CD4-positive, alpha-beta T cell treated with Interleukin-2 at 100 ng/mL for 4 hours (primary cell): Measurements from ENCODE around the gene TNK1.

Source experiments
- DNase-seq: peaks from one replicate; pipeline ENCODE4 v3.0.0-alpha.2; 2020; ENCODE audit warnings: low spot score

TNK1 gene

DNA sequence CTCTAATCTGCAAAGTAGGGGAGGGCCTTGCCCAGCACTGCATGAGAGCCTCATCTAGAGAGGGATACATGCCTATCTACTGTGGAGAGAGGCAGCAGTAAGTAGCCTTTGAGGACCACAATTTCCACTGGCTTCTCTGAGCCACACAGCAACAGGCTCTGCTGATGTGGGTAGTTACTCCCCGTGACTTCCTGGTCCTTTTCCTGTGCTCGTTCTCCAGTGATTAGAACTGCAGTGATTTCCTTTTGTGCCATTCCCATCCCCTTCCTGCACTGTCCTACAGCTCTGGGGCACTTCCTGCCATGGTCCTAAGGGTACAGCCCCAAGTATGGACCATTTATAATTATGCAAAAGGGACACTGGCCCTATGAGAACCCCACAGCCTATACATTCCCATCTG lies 10.4 kb downstream of the TNK1 start:
- DNase-seq, result no peak

DNA sequence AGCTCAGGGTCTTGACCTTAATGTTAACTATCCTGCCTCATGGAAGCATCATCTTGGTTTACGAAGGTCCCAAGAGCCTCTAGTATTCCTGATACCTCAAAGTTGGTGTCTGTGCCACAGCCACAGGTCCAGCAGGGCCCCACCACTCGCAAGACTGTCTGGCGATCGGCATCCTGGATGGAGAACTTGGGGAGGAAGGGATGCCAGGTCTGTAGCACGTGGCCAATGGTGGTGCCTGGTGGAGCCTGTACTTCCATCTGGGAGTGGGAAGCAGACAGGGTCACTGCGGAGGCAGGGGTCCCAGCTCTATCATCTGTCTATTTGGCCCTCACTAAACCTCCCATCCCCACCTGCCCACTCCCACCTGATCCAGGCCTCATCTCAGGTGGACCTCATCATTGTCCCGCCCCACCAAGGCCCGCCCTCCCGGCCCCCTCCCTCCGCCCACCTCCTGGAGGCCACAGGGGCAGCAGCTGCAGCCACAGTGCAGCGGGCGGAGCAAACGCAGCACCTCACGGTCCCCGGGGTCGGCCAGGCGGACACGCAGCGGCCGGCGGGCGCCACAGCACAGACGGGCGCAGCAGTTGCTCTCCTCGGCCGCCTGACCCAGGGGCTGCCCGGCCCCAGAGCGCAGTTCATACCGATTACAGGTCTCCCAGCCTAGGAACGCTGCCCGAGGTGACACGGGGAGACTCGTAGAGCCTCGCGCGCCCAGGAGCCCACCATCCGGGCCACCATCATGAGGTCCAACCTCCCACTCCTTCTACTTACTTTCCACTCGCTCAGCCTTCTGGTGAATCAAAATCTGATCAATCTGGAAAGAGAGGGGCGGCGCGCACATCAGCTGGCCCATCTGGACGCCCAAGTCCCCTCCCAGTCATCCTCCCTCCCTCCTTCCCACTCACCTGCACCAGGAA lies 12.1 kb downstream of the TNK1 start:
- no peak for DNase-seq

DNA sequence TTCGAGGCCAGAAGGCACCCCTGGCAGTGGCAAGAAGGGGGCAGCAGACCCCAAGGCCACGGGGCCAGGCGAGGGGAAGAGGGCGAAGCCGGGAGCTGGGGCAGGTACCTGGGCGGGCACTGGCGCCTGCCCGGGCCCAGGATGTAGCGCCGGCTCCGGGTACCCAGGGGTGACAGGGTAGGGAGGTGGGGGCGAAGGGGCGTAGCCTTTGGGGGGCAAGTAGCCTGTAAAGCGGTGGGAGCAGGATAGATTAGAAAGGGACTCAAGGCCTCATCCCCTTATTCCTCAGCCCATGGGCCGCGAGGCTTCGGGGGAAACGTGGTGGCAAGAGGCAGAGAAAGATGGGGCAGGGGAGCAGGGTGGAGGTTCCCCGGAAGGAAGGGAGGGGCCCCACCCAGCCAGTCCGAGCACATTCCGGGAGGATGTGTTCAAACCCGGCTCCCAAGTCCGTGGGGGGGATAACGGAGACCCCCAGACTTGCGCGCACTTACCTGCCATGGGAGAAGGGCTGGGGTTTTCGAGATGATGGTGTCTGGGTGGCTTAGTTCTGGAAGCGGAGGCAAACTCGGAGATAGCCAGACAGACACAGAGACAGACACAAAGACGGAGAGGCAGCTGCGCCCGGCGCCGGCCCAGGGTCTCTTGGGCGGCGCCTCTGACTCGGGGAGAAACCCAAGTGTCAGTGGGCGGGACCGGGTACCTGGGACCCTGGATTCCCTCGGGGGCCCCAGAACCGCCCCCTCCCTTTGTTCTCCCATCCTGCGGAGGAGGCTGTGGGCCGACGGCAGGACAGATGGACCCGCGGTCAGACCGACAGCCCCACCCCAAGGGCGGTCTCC lies 12.9 kb downstream of the TNK1 start:
- peak; percentile 73 for DNase-seq

DNA sequence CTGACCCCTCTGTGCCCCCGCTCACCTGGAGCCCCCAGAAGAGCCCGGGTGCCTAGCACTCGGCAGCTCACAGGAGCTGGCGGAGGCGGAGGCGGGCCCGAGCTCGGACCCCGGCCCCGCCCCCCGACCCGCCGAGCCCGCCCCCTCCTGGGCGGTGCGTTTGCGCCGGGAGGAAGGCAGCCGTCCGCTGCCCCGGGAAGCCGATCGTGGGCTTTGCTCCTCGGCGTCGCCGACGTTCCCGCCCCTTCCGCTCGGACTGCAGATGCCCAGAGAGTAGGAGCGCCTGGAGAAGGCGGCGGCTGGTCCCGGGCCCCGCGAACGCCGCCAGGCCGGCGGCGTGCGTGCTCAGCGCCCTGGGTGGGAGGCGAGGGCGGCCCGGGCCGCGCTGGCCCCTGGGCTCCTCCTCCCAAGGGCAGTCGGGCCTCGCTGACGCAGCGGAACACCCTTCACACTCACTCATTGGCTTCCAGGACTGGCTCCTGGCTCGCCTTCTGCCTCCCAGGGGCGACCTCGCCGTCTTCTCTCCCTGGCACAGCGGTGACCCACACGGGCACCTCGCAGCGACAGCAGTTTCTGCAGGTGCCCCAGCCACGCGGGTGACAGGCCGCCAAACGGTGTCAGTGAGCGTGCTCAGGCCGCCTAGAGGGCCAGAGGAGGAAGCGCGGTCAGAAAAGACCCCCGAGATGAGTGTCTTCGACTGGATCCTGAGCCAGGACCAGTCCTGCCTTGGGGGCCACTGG lies 13.7 kb downstream of the TNK1 start, which contains the start of gene PLSCR3:
TSS of gene PLSCR3 (minus strand) at position 74 of the 740 bp plus-strand sequence. CDS start 415 bp downstream, outside the sequence.
- peak; percentile 77 for DNase-seq

DNA sequence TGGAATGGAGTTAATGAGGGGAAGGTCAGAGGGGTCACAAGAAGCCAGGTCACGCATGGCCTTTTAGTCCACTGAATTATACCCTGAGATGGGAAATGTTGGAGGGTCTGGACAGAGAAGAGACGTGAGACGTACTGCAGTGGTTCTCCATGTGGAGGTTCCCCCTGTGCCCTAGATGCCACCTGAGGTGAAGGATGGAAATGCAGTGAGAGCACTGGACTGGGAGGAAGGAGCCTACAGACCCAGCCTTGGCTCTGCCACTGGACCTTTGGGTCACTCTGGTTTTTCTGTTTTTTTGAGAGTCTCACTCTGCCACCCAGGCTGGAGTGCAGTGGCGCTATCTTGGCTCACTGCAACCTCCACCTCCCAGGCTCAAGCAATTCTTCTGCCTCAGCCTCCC lies 15.3 kb downstream of the TNK1 start:
- no peak for DNase-seq

DNA sequence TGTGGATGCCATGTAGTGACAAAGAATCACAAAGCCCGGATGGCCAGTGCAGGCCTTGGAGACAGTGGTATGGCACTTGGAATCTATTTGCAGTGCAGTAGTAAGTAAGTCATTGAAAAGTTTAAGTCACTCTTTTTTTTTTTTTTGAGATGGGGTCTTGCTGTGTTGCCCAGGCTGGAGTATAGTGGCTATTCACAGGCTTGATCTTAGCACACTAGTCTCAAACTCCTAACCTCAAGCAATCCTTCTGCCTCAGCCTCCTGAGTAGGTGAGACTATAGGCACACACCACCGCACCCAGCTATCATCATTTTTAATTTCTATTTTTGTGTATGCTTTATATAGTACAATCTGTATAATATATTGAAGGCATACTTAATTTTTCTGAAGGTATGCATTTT lies 17.7 kb downstream of the TNK1 start:
- no peak for DNase-seq

DNA sequence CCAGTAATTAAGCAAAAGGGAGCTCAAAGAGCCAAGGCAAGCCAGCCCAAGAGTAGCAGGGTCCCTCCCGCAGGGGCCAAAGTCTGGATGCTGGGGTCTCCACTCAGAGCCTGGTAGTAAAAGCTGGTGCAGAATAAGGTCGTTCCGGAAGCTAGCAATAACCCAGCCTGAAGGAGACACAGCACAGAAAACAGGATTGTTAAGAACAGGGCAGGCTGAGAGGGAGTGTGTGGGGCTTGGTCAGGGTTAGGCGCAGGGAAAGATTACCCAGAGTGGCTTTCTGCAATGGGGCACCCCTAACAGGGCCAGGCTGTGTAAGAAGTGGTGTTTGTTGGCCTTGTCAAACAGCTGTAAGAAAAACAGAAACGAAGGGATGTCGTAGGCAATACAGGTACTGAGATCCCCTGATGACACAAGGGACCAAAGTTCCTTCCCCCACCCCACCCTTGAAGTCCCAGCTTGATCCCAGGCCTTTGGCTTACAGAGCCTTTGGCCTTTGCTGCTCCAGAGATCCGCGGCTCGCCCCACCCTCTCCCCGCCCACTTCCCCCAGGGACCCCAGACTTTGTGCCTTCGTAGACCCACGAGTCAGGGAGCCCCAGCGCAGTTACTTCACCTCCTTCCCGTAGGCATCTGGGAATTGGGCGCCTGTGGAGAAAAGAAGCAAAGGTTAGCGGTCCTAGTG lies 22.3 kb downstream of the TNK1 start:
- no peak for DNase-seq

DNA sequence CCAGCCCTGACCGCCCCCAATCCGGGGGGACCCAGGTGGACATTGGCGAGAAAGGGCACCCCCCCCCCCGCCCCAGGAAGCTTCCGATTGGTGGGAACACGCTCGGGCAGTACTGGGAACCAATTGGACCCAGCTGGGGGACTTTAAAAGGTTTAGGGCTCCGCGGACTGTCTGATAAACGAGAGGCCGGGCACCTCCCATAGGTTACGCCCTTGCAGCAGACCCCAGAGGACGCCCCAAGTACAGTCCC lies 22.8 kb downstream of the TNK1 start:
- no peak for DNase-seq

DNA sequence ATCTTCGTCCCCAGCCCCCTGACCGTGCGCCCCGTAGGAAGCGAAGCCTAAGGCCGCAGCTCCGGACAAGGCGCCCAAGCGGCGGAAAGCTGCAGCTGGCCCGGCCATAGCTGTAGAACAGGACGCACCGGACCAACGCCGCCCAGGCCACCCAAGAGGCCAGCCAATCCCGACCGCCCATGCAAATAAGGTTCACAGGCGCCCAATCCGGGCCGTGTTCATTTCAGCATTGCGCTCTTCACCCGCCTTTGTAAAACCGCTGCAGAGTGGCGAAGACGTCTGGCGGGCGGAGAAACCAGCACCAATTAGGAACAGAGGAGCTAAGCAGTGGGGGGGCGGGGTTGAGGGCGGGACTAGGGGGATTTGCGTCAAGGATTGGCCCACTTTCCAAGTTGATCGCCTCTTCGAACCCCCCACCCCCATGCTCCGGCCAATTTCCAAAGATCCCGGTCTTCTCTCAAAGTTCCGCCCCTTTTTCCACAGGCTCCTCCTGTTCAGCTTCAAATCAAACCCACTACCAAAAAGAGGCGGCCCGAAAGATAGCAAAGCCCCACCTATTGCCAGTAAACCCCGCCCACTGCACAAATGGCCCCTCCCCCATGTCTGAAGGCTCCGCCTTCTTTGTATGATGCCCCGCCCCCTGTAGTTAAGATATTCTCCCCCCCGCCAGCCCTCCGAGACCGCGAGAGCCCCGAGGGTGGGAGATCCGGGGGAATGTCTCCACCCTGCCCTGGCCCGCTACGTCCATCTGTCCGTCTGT lies 23.3 kb downstream of the TNK1 start, which contains the start of gene TMEM256:
TSS of gene TMEM256 (minus strand) at position 121 of the 760 bp plus-strand sequence. CDS start at position 108, 13 bp downstream.
- peak; percentile 97 for DNase-seq

DNA sequence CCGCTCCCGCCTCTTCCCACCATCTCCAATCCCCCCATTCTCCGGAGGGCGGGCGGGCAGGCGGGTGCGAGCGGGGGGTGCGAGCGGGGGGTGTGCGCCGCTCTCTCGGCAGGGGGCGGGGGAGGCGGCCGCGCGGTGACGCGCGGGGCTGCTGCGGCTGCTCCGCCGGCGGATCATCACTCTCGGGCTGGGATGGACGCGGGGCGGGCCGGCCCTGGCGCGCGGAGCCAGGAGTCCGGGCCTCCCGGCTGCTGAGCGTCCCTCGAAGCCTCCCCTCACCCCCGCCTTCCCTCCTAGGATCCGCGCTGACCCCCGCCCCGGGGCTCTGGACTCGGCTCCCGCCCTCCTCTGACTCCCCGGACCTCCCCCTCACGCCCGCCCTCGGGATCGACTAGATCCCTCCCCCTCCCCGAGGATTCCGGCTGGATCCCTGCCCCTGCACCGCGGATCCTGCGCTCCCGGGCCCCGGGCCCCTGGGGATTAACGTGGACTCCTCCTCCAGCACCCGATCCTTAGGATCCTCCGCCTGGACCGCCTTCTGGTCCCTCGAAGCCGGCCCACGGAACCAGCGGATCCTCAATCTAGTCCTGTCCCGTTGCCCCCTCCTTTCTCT lies 24.0 kb downstream of the TNK1 start:
- DNase-seq, result peak; percentile 67

DNA sequence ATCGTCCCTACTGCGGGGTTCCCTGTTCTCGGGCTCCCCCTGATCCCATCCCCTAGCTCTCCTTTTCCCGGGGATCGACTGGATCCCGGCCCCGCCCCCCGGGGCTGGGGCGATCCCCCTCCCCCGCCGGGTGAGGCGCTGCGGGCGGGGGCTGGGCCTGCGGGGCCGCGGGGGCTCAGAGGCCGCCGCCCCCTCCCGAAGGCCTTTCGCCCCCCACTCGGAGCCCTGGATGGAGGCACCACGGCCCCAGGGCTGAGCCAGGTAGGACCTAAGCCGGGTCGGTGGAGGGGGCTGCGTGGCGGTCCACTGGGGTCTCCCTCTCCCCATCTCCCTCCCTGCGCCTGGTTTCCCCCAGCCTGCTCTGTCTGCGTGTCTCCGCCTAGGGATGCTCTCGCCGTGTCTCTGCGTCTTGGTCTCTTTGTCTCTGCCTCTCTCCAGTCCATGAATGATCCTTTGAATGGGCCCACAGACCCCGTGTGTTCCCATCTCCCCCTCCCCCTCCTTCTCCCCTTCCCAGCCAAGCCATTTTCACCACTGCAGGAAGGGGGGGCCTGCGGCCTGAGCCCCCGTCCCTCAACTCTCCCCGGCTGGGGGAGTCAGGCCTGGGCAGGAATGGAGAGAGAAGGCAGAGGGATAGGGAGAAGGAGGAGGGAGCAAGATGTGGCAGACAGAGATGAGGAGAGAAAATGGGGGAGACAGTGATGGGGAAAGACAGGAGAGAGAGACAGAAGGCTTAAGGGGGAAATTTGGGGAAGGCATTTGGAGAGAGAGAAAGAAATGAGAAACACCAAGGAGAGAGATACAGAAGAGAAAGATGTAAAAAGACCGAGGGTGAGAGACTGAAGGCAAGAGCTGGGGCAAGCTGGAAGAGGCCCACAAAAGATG lies 24.7 kb downstream of the TNK1 start:
- no peak for DNase-seq

DNA sequence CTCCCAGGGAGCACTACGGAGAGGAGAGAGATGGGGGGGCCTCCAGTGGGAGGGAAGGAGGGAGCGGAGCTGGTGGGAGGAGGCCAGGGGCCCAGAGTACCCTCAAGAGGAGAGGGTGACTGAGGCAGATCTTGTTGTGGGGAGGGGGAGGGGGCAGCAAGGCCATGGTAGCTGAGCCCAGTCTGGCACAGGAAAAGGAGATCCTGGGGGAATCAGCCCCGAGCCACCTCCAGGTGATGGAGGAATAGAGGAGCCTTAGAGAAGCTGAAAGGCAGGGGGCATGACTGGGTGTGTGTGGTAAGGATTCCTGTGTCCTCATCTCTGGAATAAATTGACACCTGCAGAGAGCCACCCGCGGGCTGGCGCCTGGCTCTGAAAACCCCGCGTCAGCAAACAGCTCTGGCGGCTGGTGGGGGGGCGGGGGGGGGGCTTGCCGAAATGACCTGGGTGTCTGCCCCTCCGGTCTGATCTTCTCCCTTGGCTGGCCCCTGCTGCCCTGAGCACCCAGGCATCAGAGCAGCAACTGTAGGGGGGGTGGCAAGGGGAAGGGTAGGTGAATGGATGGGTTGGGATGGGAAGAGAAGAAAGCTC lies 25.4 kb downstream of the TNK1 start:
- DNase-seq, result no peak

DNA sequence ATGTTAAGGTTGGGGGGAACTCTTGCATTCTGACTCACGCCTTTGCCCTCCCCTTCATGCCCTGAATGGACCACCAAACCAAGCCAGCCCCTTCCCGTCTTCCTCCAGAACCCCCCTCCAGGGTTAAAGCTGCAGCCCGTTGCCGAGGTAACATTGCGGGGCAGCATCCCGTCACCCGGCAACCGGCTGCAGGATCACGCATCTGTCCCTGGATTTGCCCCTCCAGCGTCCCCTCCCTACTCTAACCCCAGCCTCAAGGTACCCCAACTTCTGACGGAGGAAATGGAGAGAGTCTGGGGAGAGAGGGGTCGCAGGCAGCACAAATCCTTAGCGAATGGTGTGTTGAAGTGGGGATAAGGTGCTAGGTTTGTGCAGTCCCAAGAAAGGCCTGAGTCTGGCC lies 26.2 kb downstream of the TNK1 start:
- no peak for DNase-seq

DNA sequence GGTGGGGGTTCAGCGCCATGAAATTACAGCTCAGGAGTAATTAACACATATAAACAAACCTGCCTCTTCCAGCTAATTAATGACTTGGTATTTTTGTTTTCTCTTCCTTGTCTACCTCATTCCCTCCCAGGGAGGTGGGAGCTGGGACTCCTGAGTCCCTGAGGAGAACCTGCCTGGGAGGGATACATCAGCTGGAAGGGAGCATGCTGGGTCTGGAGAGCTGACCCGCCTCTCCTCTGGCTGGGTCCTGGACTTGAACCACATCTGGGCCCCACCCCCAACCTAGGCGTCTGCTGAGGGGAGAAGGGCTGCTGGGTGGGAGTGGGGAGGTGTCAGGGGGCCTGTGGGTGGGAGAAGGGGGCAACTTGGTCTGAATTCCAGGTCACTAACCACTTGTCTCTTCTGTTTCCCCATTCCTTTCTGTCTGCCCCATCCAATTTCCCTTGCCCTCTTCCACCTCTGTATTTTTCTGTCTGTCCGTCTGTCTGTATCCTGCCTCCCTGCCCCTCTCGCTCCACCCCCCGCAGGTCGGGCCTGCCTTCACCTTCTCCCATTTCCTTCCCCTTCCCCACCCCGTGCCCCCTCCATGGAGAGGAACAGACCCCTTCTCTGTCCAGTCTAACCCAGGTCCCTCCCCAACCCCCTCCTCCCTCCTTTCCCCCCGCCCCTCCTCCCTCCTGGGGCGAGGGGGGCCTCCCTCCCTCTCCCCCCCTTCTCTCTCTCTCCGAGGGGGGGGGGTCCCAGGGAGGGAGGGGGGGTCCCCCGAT lies 26.8 kb downstream of the TNK1 start, which contains the start of gene NLGN2:
TSS of gene NLGN2 (plus strand) at position 361 of the 767 bp plus-strand sequence. CDS start 411 bp downstream, outside the sequence.
- DNase-seq, result no peak

DNA sequence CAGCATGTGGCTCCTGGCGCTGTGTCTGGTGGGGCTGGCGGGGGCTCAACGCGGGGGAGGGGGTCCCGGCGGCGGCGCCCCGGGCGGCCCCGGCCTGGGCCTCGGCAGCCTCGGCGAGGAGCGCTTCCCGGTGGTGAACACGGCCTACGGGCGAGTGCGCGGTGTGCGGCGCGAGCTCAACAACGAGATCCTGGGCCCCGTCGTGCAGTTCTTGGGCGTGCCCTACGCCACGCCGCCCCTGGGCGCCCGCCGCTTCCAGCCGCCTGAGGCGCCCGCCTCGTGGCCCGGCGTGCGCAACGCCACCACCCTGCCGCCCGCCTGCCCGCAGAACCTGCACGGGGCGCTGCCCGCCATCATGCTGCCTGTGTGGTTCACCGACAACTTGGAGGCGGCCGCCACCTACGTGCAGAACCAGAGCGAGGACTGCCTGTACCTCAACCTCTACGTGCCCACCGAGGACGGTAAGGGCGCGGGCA lies 27.4 kb downstream of the TNK1 start:
- DNase-seq, result peak; percentile 19

DNA sequence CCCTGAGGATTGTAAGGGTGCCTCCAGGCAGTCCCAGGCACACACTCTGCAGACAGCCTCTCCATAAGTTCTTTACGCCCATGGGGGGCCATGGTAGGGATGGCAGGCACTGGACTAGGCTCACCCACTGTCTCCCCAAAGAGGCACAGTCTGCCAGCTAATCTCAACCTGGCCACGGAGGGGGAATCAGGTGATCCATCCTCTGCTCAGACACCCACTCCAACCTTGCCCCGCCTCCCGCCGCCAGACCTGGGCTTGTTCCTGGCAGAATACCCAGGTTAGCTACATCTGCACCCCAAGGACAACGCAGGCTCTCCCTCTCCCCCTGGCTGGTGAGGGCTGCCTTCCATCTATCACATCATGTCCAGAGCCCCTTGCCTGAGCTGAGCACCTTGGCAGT lies 28.0 kb downstream of the TNK1 start:
- DNase-seq, result no peak

DNA sequence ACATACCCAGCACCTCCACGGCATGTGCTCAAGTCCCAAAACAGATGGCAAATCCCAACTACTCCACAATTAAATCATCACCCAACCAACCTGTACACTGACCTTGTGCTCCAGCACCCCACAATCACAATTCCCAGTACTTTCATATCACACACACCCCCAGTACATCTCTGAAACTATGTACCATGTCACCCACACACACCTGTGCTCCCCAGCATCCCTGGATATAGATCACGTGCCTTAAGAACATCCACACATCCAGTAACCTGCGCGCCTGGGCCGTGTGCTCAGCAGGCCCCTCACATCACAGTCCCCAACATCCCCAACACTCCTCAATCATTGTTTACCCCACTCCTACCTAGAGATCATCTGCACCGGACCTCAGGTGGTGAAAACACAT lies 28.8 kb downstream of the TNK1 start:
- DNase-seq, result no peak
